HepG2 (cell line): ENCODE results near the gene MAP7D3. TPM values are rescaled to one million over a fixed set of nuclear protein-coding genes. Genes with fewer than 3 reads are reported as not detected.

Experiments used
- ATAC-seq: fragments of 200-7000 bp; cut with Tn5 transposase; 3 replicates; pipeline ENCODE4 v1.9.1; 2020; ENCODE audit warnings: mild to moderate bottlenecking, moderate library complexity
- BruUV-seq: library from RNA; stranded (reverse); fragments of 400-500 nt; replicated peaks from 2 replicates; lab custom pipeline; 2021; lab: Mats Ljungman, UMichigan
- CTCF ChIA-PET: fragments of 300-600 bp; formaldehyde crosslinking; extraction: SDS; loops from one replicate; lab custom pipeline; 2021; ENCODE audit warnings: low total read pairs, inconsistent platforms, low intra/inter-chr PET ratio; lab: Yijun Ruan, JAX
- POLR2A ChIA-PET: fragments of 350-600 bp; sonication (Branson Sonifier 250); formaldehyde crosslinking; loops from one replicate; lab custom pipeline; 2020; ENCODE audit warnings: antibody characterized with exemption, inconsistent platforms; lab: Yijun Ruan, JAX
- DNase-seq: peaks from one replicate; pipeline ENCODE4 v3.0.0-alpha.2; 2015; ENCODE audit warnings: low spot score
- FAIRE-seq: peaks from 3 replicates; lab custom pipeline; 2011; peaks lifted over from hg19 to GRCh38; lab: Jason Lieb, UNC
- H2AFZ ChIP-seq: one replicate; pipeline ENCODE4 v1.6.1; 2011; ENCODE audit warnings: low read length, inconsistent platforms
- H3K27ac ChIP-seq: fragments of 300-600 bp; 3 replicates; pipeline ENCODE4 v1.8.0; 2011; ENCODE audit warnings: mixed run types, mild to moderate bottlenecking, mixed read lengths, low read length, inconsistent platforms; ENCODE audit not compliant: insufficient read depth; ENCODE audit errors: extremely low read length
- H3K27me3 ChIP-seq, 2 experiments: fragments of 200-600 bp in 1 of 2; 2 replicates in 1 of 2; 3 replicates in 1 of 2; pipeline versions ENCODE4 v1.6.0 to v1.8.0; 2011; ENCODE audit warnings: low read length in 2 of 2, mild to moderate bottlenecking in 2 of 2, moderate library complexity in 2 of 2, inconsistent platforms in 1 of 2; ENCODE audit not compliant: insufficient read depth in 2 of 2, control insufficient read depth in 1 of 2
- H3K36me3 ChIP-seq, 2 experiments: fragments of 200-600 bp in 1 of 2; replicated peaks in 1 of 2; 2 replicates in 1 of 2; 3 replicates in 1 of 2; pipeline versions ENCODE4 v1.5.1 to v1.8.0; 2011; ENCODE audit warnings: low read length in 2 of 2, inconsistent platforms in 1 of 2; ENCODE audit not compliant: insufficient read depth in 2 of 2, control insufficient read depth in 1 of 2
- H3K4me1 ChIP-seq: 2 replicates; pipeline ENCODE4 v1.5.1; 2012; ENCODE audit warnings: low read length, inconsistent platforms; ENCODE audit not compliant: insufficient read depth
- H3K4me2 ChIP-seq: 2 replicates; pipeline ENCODE4 v1.6.0; 2011; ENCODE audit warnings: low read depth, low read length, inconsistent platforms
- H3K4me3 ChIP-seq, 3 experiments: fragments of 200-600 bp in 1 of 3; sonication (generic), shearing (Covaris generic) in 1 of 3; replicated peaks in 1 of 3; 2 replicates each; pipeline ENCODE4 v1.5.1; 2011 to 2016; ENCODE audit warnings: low read length in 3 of 3, inconsistent platforms in 2 of 3, low read depth in 2 of 3, mild to moderate bottlenecking in 2 of 3, control low read depth in 1 of 3, mixed read lengths in 1 of 3; ENCODE audit not compliant: insufficient read depth in 1 of 3
- H3K79me2 ChIP-seq: one replicate; pipeline ENCODE4 v1.6.1; 2011; ENCODE audit warnings: low read length, inconsistent platforms; ENCODE audit not compliant: insufficient read depth
- H3K9ac ChIP-seq: 2 replicates; pipeline ENCODE4 v1.6.0; 2011; ENCODE audit warnings: mild to moderate bottlenecking, low read depth, low read length, inconsistent platforms; ENCODE audit not compliant: insufficient read depth
- H3K9me3 ChIP-seq: 2 replicates; pipeline ENCODE4 v1.5.1; 2012; ENCODE audit warnings: mild to moderate bottlenecking, low read length
- H4K20me1 ChIP-seq: 2 replicates; pipeline ENCODE4 v1.6.0; 2011; ENCODE audit warnings: inconsistent platforms, mild to moderate bottlenecking, low read length, moderate library complexity; ENCODE audit not compliant: insufficient read depth
- PRPF4 ChIP-seq: fragments of 200-400 bp; formaldehyde crosslinking; IDR thresholded peaks from 2 replicates; pipeline ENCODE4 v1.6.1; 2016; ENCODE audit warnings: low read length, low read depth; ENCODE audit not compliant: poor library complexity, severe bottlenecking
- REL ChIP-seq: sonication (generic); formaldehyde crosslinking; conservative IDR thresholded peaks from 2 replicates; pipeline ENCODE4 v1.8.0; 2022; ENCODE audit warnings: mild to moderate bottlenecking, missing genetic modification reagents, moderate library complexity
- SRSF1 ChIP-seq: fragments of 200-400 bp; formaldehyde crosslinking; optimal IDR thresholded peaks from 2 replicates; pipeline ENCODE3; 2017; ENCODE audit warnings: mild to moderate bottlenecking, low read depth, low read length, moderate library complexity
- TIGD3 ChIP-seq: sonication (generic); formaldehyde crosslinking; IDR thresholded peaks from 2 replicates; pipeline ENCODE4 v1.5.1; 2020; ENCODE audit warnings: mild to moderate bottlenecking, missing genetic modification reagents, borderline replicate concordance
- ZNF121 ChIP-seq: sonication (generic); formaldehyde crosslinking; IDR thresholded peaks from 2 replicates; pipeline ENCODE4 v1.5.0; 2020; ENCODE audit warnings: mild to moderate bottlenecking, missing genetic modification reagents
- ZNF18 ChIP-seq: sonication (generic); formaldehyde crosslinking; IDR thresholded peaks from 2 replicates; pipeline ENCODE4 v1.8.0; 2022; ENCODE audit warnings: mild to moderate bottlenecking, missing genetic modification reagents; ENCODE audit not compliant: insufficient replicate concordance
- ZNF7 ChIP-seq: IDR thresholded peaks from 2 replicates; pipeline ENCODE4 v1.6.1; 2016; ENCODE audit warnings: missing biosample characterization, missing genetic modification reagents
- ZNF782 ChIP-seq: sonication (generic); formaldehyde crosslinking; IDR thresholded peaks from 2 replicates; pipeline ENCODE4 v1.4.0; 2020; ENCODE audit warnings: missing genetic modification reagents, mild to moderate bottlenecking, borderline replicate concordance
- WGBS: methylation state at CpG from one replicate; pipeline ENCODE4 v1.1.6; 2017; ENCODE audit warnings: low lambda C conversion rate; 5-methylcytosine and 5-hydroxymethylcytosine counted together
- in situ Hi-C: cut with HindIII; loops from 2 replicates; pipeline ENCODE4 v1.10.0; 2017; ENCODE audit warnings: low pct_unique_long_range_greater_than_20kb; ENCODE audit not compliant: extremely low pct_ligation_motif_present
- intact Hi-C: fragments of 100-400 bp; cut with micrococcal nuclease; formaldehyde crosslinking; loops from one replicate; pipeline ENCODE4 v1.10.0; 2022; ENCODE audit not compliant: unreplicated experiment
- polyA plus RNA-seq, 8 experiments: library from polyadenylated mRNA; depleted of rRNA in 3 of 8; stranded (reverse) in 7 of 8; unstranded in 1 of 8; fragments of >200 nt; fragmentation: Illumina TruSeq in 4 of 8; extraction: Trizol in 4 of 8; gene quantifications; 2 replicates each; pipeline versions ENCODE4 v1.2.1 to v1.2.3, GENCODE V29; 2011 to 2016; ENCODE audit warnings: low read depth in 4 of 8, missing spikeins in 1 of 8, mixed read lengths in 1 of 8; ENCODE audit not compliant: insufficient read depth in 1 of 8
- total RNA-seq, 5 experiments: library from RNA; depleted of rRNA; stranded (reverse); fragments of >200 nt; fragmentation: Illumina TruSeq; extraction: Trizol; gene quantifications; 2 replicates each; pipeline ENCODE4 v1.2.3, GENCODE V29; 2016; ENCODE audit warnings: low read depth in 1 of 5
- TF ChIP-seq, protein P1 (sequence below), 2 experiments: sonication (generic) in 1 of 2; formaldehyde crosslinking in 1 of 2; IDR thresholded peaks; 2 replicates each; pipeline versions ENCODE4 v1.6.1 to v1.9.0; 2014 to 2022; ENCODE audit warnings: antibody characterized with exemption in 1 of 2, borderline replicate concordance in 1 of 2, inconsistent platforms in 1 of 2, low read depth in 1 of 2, missing genetic modification reagents in 1 of 2

Gene MAP7D3
- total and polyA plus RNA-seq, 2 of the 13 experiments (the other 11 are each of a cell fraction or from before 2014, with no cell fraction given) = not detected

GRCh38 chrX:136182414-136182813, 68.8 kb downstream of the MAP7D3 start:
- intact Hi-C loops (no loop called here), in situ Hi-C loops (no loop called here)
- Histone ChIP-seq H4K20me1 (no peaks in the 10 kb centered on the region), H3K4me2 (no peak overlapping the region), H3K36me3 (no peaks in the 10 kb centered on the region), H3K4me3 (no peak overlapping the region), H3K9me3 (no peaks in the 10 kb centered on the region)
- no peak for DNase-seq
- no TSS peak for BruUV-seq
- TF ChIP-seq, protein P1, sequence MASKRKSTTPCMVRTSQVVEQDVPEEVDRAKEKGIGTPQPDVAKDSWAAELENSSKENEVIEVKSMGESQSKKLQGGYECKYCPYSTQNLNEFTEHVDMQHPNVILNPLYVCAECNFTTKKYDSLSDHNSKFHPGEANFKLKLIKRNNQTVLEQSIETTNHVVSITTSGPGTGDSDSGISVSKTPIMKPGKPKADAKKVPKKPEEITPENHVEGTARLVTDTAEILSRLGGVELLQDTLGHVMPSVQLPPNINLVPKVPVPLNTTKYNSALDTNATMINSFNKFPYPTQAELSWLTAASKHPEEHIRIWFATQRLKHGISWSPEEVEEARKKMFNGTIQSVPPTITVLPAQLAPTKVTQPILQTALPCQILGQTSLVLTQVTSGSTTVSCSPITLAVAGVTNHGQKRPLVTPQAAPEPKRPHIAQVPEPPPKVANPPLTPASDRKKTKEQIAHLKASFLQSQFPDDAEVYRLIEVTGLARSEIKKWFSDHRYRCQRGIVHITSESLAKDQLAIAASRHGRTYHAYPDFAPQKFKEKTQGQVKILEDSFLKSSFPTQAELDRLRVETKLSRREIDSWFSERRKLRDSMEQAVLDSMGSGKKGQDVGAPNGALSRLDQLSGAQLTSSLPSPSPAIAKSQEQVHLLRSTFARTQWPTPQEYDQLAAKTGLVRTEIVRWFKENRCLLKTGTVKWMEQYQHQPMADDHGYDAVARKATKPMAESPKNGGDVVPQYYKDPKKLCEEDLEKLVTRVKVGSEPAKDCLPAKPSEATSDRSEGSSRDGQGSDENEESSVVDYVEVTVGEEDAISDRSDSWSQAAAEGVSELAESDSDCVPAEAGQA (IDR thresholded peaks at IDR 0.05; ENCODE audit: low read depth) = no peak
- TF ChIP-seq, protein P1 (CRISPR knock-in tag; IDR thresholded peaks at IDR 0.05; ENCODE audit: borderline replicate concordance) = no peak
- TF ChIP-seq ZNF7 (no peak), ZNF121 (CRISPR knock-in tag) (no peak), SRSF1 (no peak), TIGD3 (CRISPR knock-in tag) (no peak), ZNF18 (CRISPR knock-in tag) (no peak), PRPF4 (no peak), REL (no peak), ZNF782 (no peak)
- TF ChIP-seq, all 625 proteins: peak for 0
- Histone ChIP-seq H3K4me1 (no peaks in the 10 kb centered on the region), H3K27me3 (no peaks in the 10 kb centered on the region), H3K79me2 (no peaks in the 10 kb centered on the region), H3K27ac (no peak overlapping the region), H3K9ac (no peak overlapping the region), H2AFZ (no peak overlapping the region)
- FAIRE-seq (no peak), ATAC-seq (no peak)
- ChIA-PET POLR2A (no interaction called here), CTCF (no interaction called here)
- 46% methylated on average over 3 of the region's 3 CpGs for WGBS
